ENCODE data around the gene TGFBR2.

Gene TGFBR2

DNA sequence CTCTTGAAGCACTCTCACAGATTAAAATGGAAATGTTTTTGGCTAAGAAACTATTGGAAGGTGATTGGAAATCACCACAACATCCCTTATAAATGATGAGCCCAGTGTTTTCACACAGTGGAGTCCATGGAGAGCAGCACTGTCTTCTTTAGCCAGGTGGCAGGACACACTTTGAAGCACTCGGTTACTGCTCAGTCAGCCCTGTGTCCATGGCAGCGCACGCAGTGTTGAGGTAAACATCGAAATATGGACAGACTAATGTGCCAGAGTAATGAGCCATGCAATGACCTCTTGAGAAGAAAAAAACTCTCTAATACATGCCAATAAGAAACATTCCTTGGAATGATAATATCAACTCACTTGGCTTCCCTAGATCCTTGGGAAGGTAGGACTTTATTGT, 66.6 kb downstream of the TGFBR2 start:
- Histone ChIP-seq H2AFZ (ENCODE audit: insufficient read depth, low read length, poor library complexity) (no peak overlapping the region), H3K36me3 (ENCODE audit: control insufficient read depth in 1 of 2, insufficient read depth in 2 of 2, low read length in 2 of 2) (peaks cover 16 to 36% of the 10 kb centered on the region in 2 experiments), H4K12ac (ENCODE audit: low read depth, low read length) (no peak overlapping the region), H4K8ac (ENCODE audit: low read depth, low read length) (no peak overlapping the region), H3K14ac (ENCODE audit: low read length) (no peak overlapping the region), H3K9me3 (ENCODE audit: insufficient read depth, low read depth, low read length) (no peaks in the 10 kb centered on the region), H3K4me2 (ENCODE audit: low read length) (no peak overlapping the region), H3K27ac (ENCODE audit: low read depth, low read length) (no peak overlapping the region), H2BK12ac (ENCODE audit: low read length) (no peak overlapping the region), H3K9ac (ENCODE audit: low read length) (no peak overlapping the region), H3K27me3 (ENCODE audit: insufficient read depth, low read length) (no peaks in the 10 kb centered on the region), H2BK5ac (ENCODE audit: low read depth, low read length, poor library complexity) (no peak overlapping the region), H2BK120ac (ENCODE audit: insufficient read depth, low read length, poor library complexity) (no peak overlapping the region), H3K4ac (ENCODE audit: low read depth, low read length) (no peak overlapping the region), H3K23ac (ENCODE audit: low read length) (no peak overlapping the region), H3K79me2 (ENCODE audit: control insufficient read depth, insufficient read depth, low read length, poor library complexity) (no peaks in the 10 kb centered on the region), H3K18ac (ENCODE audit: low read length) (no peak overlapping the region), H2AK5ac (ENCODE audit: low read length) (no peak overlapping the region), H3K4me3 (ENCODE audit: low read depth, low read length) (no peak overlapping the region), H3K4me1 (ENCODE audit: control insufficient read depth in 1 of 2, insufficient read depth in 2 of 2, low read length in 2 of 2) (peaks cover 0 to 5% of the 10 kb centered on the region in 2 experiments), H4K91ac (ENCODE audit: low read depth, low read length) (no peak overlapping the region), H3K79me1 (ENCODE audit: low read length) (peaks cover 2% of the 10 kb centered on the region)
- DNase-seq = peak; percentile 76 to 87
- no CpG with 5 or more reads among the region's 4 CpGs for WGBS (ENCODE audit: extremely low coverage, insufficient coverage, insufficient read length)

DNA sequence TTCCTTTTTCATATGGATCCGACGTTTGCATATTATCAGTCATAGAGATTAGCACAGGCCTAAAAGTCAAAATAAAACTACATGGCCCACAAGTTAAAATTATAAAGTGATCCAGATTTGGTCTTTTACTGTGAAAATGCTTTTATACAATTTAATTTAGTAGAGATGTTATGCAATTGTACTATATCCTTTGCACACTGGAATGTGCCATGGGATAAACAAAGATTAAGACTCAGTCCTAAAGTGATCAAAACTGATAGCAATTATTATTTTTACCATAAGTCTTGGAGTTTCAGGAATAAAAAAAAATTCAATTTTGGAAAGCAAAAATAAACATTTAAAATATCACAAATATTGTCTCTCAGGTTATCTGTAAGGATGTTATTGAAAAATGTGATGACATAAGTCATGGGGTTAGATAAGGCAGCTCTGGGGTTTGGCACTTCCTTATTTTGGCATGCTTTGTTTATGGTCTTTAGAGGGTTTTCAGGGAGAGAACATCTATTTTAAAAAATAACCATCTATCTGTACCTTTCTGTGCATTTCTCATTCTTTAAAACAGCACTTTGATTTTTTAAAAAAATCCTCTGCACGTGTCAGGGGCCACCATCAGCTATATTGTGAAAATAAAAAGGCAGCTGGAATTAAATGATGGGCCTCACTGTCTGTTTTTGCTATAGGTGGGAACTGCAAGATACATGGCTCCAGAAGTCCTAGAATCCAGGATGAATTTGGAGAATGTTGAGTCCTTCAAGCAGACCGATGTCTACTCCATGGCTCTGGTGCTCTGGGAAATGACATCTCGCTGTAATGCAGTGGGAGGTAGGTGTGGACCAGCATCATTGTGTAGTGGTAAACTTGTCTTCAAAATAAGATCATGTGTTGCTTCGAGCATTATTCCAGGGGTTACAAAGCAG, 67.3 kb downstream of the TGFBR2 start:
- no peak for DNase-seq
- H3K36me3 ChIP-seq (ENCODE audit: control insufficient read depth in 1 of 2, insufficient read depth in 2 of 2, low read length in 2 of 2) = peaks cover 17 to 38% of the 10 kb centered on the region in 2 experiments
- H2BK5ac ChIP-seq (ENCODE audit: low read depth, low read length, poor library complexity) = no peak overlapping the region
- H2BK120ac ChIP-seq (ENCODE audit: insufficient read depth, low read length, poor library complexity) = no peak overlapping the region
- no peak overlapping the region for H3K14ac ChIP-seq (ENCODE audit: low read length)
- H3K18ac ChIP-seq (ENCODE audit: low read length) = no peak overlapping the region
- no peak overlapping the region for H3K27ac ChIP-seq (ENCODE audit: low read depth, low read length)
- H4K8ac ChIP-seq (ENCODE audit: low read depth, low read length) = no peak overlapping the region
- H3K79me2 ChIP-seq (ENCODE audit: control insufficient read depth, insufficient read depth, low read length, poor library complexity) = no peaks in the 10 kb centered on the region
- H3K9me3 ChIP-seq (ENCODE audit: insufficient read depth, low read depth, low read length) = no peaks in the 10 kb centered on the region
- H3K23ac ChIP-seq (ENCODE audit: low read length) = no peak overlapping the region
- WGBS (ENCODE audit: extremely low coverage, insufficient coverage, insufficient read length) = no CpG with 5 or more reads among the region's 6 CpGs
- H3K4me2 ChIP-seq (ENCODE audit: low read length) = no peak overlapping the region
- no peak overlapping the region for H3K9ac ChIP-seq (ENCODE audit: low read length)
- H2BK12ac ChIP-seq (ENCODE audit: low read length) = no peak overlapping the region
- H3K4me1 ChIP-seq (ENCODE audit: control insufficient read depth in 1 of 2, insufficient read depth in 2 of 2, low read length in 2 of 2) = no peaks in the 10 kb centered on the region
- no peak overlapping the region for H3K4me3 ChIP-seq (ENCODE audit: low read depth, low read length)
- no peaks in the 10 kb centered on the region for H3K79me1 ChIP-seq (ENCODE audit: low read length)
- no peak overlapping the region for H2AFZ ChIP-seq (ENCODE audit: insufficient read depth, low read length, poor library complexity)
- no peak overlapping the region for H2AK5ac ChIP-seq (ENCODE audit: low read length)
- no peak overlapping the region for H4K91ac ChIP-seq (ENCODE audit: low read depth, low read length)
- no peaks in the 10 kb centered on the region for H3K27me3 ChIP-seq (ENCODE audit: insufficient read depth, low read length)
- peak overlapping the region; percentile 13 for H3K4ac ChIP-seq (ENCODE audit: low read depth, low read length)
- H4K12ac ChIP-seq (ENCODE audit: low read depth, low read length) = no peak overlapping the region

DNA sequence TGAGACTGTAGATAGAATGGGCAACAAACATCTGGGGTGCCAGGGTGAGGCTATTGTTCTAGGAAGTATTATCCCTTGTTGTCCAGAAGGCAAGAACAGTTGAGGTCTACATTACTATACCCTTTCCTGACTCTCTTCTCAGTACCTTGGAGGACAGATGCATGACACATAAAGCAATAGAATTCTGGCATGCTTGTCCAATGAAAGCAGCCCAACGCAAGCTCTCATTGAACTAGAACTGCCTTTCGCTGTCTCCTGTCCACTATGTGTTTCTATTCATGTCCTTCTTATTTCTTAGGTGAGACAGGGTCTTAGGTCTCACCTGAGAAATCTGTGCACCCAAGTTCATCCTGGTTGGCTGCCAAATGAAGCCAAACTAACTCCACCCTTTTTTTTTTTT, 68.6 kb downstream of the TGFBR2 start:
- Histone ChIP-seq H3K79me1 (ENCODE audit: low read length) (no peaks in the 10 kb centered on the region), H3K27ac (ENCODE audit: low read depth, low read length) (no peak overlapping the region), H3K14ac (ENCODE audit: low read length) (no peak overlapping the region), H3K79me2 (ENCODE audit: control insufficient read depth, insufficient read depth, low read length, poor library complexity) (no peaks in the 10 kb centered on the region), H3K23ac (ENCODE audit: low read length) (no peak overlapping the region), H3K9ac (ENCODE audit: low read length) (no peak overlapping the region), H3K4ac (ENCODE audit: low read depth, low read length) (no peak overlapping the region), H3K4me2 (ENCODE audit: low read length) (no peak overlapping the region), H2AFZ (ENCODE audit: insufficient read depth, low read length, poor library complexity) (no peak overlapping the region), H2BK12ac (ENCODE audit: low read length) (no peak overlapping the region), H4K91ac (ENCODE audit: low read depth, low read length) (no peak overlapping the region), H4K12ac (ENCODE audit: low read depth, low read length) (no peak overlapping the region), H4K8ac (ENCODE audit: low read depth, low read length) (no peak overlapping the region), H3K4me1 (ENCODE audit: control insufficient read depth in 1 of 2, insufficient read depth in 2 of 2, low read length in 2 of 2) (peaks cover 0 to 5% of the 10 kb centered on the region in 2 experiments), H3K36me3 (ENCODE audit: control insufficient read depth in 1 of 2, insufficient read depth in 2 of 2, low read length in 2 of 2) (peaks cover 17 to 44% of the 10 kb centered on the region in 2 experiments), H2BK120ac (ENCODE audit: insufficient read depth, low read length, poor library complexity) (no peak overlapping the region), H2AK5ac (ENCODE audit: low read length) (no peak overlapping the region), H3K4me3 (ENCODE audit: low read depth, low read length) (no peak overlapping the region), H2BK5ac (ENCODE audit: low read depth, low read length, poor library complexity) (no peak overlapping the region), H3K18ac (ENCODE audit: low read length) (no peak overlapping the region), H3K9me3 (ENCODE audit: insufficient read depth, low read depth, low read length) (no peaks in the 10 kb centered on the region), H3K27me3 (ENCODE audit: insufficient read depth, low read length) (no peaks in the 10 kb centered on the region)
- WGBS (ENCODE audit: extremely low coverage, insufficient coverage, insufficient read length) = no CpG with 5 or more reads among the region's 2 CpGs
- DNase-seq = no peak

DNA sequence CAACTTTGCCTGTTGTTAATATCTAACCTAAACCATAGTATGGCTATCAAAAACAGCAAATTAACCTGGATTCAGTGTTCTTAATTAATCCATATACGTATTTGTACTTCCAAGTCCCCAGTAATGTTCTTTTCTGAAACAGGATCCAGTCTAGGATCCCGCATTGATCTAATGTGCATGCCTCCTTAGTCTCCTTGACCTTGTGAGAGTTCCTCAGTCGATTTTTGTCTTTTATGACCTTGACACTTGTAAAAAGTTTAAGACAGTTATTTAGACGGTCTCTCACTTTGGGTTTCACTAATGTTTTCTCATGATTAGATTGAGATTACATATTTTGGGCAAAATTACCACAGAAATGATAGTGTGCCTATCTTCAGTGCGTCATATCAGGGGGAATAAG, 69.4 kb downstream of the TGFBR2 start:
- H3K18ac ChIP-seq (ENCODE audit: low read length) = no peak overlapping the region
- no peaks in the 10 kb centered on the region for H3K9me3 ChIP-seq (ENCODE audit: insufficient read depth, low read depth, low read length)
- no peak overlapping the region for H3K14ac ChIP-seq (ENCODE audit: low read length)
- no peak overlapping the region for H2BK5ac ChIP-seq (ENCODE audit: low read depth, low read length, poor library complexity)
- peaks cover 1 to 6% of the 10 kb centered on the region in 2 experiments for H3K4me1 ChIP-seq (ENCODE audit: control insufficient read depth in 1 of 2, insufficient read depth in 2 of 2, low read length in 2 of 2)
- H3K27me3 ChIP-seq (ENCODE audit: insufficient read depth, low read length) = no peaks in the 10 kb centered on the region
- no peak overlapping the region for H3K9ac ChIP-seq (ENCODE audit: low read length)
- H3K4me2 ChIP-seq (ENCODE audit: low read length) = no peak overlapping the region
- H2BK12ac ChIP-seq (ENCODE audit: low read length) = no peak overlapping the region
- no peak for DNase-seq
- no peak overlapping the region for H2BK120ac ChIP-seq (ENCODE audit: insufficient read depth, low read length, poor library complexity)
- H3K36me3 ChIP-seq (ENCODE audit: control insufficient read depth in 1 of 2, insufficient read depth in 2 of 2, low read length in 2 of 2) = peaks cover 17 to 39% of the 10 kb centered on the region in 2 experiments
- no peak overlapping the region for H3K27ac ChIP-seq (ENCODE audit: low read depth, low read length)
- H3K79me2 ChIP-seq (ENCODE audit: control insufficient read depth, insufficient read depth, low read length, poor library complexity) = no peaks in the 10 kb centered on the region
- no peak overlapping the region for H2AK5ac ChIP-seq (ENCODE audit: low read length)
- no peak overlapping the region for H3K4ac ChIP-seq (ENCODE audit: low read depth, low read length)
- no peak overlapping the region for H3K4me3 ChIP-seq (ENCODE audit: low read depth, low read length)
- no peak overlapping the region for H3K23ac ChIP-seq (ENCODE audit: low read length)
- H4K12ac ChIP-seq (ENCODE audit: low read depth, low read length) = no peak overlapping the region
- no peaks in the 10 kb centered on the region for H3K79me1 ChIP-seq (ENCODE audit: low read length)
- no peak overlapping the region for H4K91ac ChIP-seq (ENCODE audit: low read depth, low read length)
- H2AFZ ChIP-seq (ENCODE audit: insufficient read depth, low read length, poor library complexity) = no peak overlapping the region
- no peak overlapping the region for H4K8ac ChIP-seq (ENCODE audit: low read depth, low read length)
- WGBS (ENCODE audit: extremely low coverage, insufficient coverage, insufficient read length) = no CpG with 5 or more reads among the region's 5 CpGs
